K562 (cell line): ENCODE measurements around the gene CRYBA4. TPM values are rescaled to one million over a fixed set of nuclear protein-coding genes. Genes with fewer than 3 reads are reported as not detected.

Source experiments
- BHLHE40 ChIP-seq: IDR thresholded peaks from 2 replicates; pipeline ENCODE4 v1.6.1; 2011; ENCODE audit warnings: low read length, improper control_type of control experiment
- CBX5 ChIP-seq: IDR thresholded peaks from 2 replicates; pipeline ENCODE4 v1.6.1; 2014; ENCODE audit warnings: low read depth, borderline replicate concordance
- EWSR1 ChIP-seq: fragments of 450-650 bp; IDR thresholded peaks from 2 replicates; pipeline ENCODE4 v1.6.1; 2018; ENCODE audit warnings: borderline replicate concordance, mild to moderate bottlenecking, low read depth, moderate library complexity; ENCODE audit not compliant: partially characterized antibody
- FOXJ2 ChIP-seq: fragments of 200-800 bp; sonication (Bioruptor generic); IDR thresholded peaks from 2 replicates; pipeline ENCODE4 v1.6.1; 2016; ENCODE audit warnings: missing genetic modification characterization, missing compliant biosample characterization
- KAT2B ChIP-seq: IDR thresholded peaks from one replicate; pipeline ENCODE4 v1.6.1; 2012; ENCODE audit warnings: low read depth, mild to moderate bottlenecking, control low read depth, inconsistent platforms, low read length, moderate library complexity
- KDM4B ChIP-seq, 2 experiments: fragments of 450-650 bp in 1 of 2; sonication (generic) in 1 of 2; IDR thresholded peaks; 2 replicates each; pipeline ENCODE4 v1.6.1; 2016 to 2017; ENCODE audit warnings: borderline replicate concordance in 2 of 2, antibody characterized with exemption in 1 of 2, low read depth in 1 of 2, mild to moderate bottlenecking in 1 of 2
- L3MBTL2 ChIP-seq: fragments of 450-650 bp; IDR thresholded peaks from 2 replicates; pipeline ENCODE4 v1.6.1; 2016; ENCODE audit warnings: mild to moderate bottlenecking, moderate library complexity
- MCM5 ChIP-seq: fragments of 450-650 bp; IDR thresholded peaks from 2 replicates; pipeline ENCODE4 v1.6.1; 2016; ENCODE audit warnings: low read depth
- RBM22 ChIP-seq: fragments of 200-400 bp; formaldehyde crosslinking; IDR thresholded peaks from 2 replicates; pipeline ENCODE4 v1.6.1; 2018; ENCODE audit warnings: low read length, low read depth; ENCODE audit not compliant: poor library complexity, severe bottlenecking
- SMARCA4 ChIP-seq: fragments of 450-650 bp; IDR thresholded peaks from 2 replicates; pipeline ENCODE4 v1.6.1; 2016
- SRSF7 ChIP-seq: fragments of 200-400 bp; formaldehyde crosslinking; optimal IDR thresholded peaks from 2 replicates; pipeline ENCODE3; 2017; ENCODE audit warnings: mild to moderate bottlenecking, low read depth, low read length
- STAT5B ChIP-seq: fragments of 250-450 bp; sonication (Bioruptor Pico); IDR thresholded peaks from 2 replicates; pipeline ENCODE4 v1.8.0; 2021; ENCODE audit warnings: mild to moderate bottlenecking, inconsistent platforms
- ZNF12 ChIP-seq: sonication (generic); formaldehyde crosslinking; IDR thresholded peaks from 2 replicates; pipeline ENCODE4 v1.4.0; 2020; ENCODE audit warnings: mild to moderate bottlenecking, missing genetic modification reagents
- ZNF212 ChIP-seq: fragments of 450-650 bp; formaldehyde crosslinking; IDR thresholded peaks from 2 replicates; pipeline ENCODE4 v1.4.0; 2020; ENCODE audit warnings: mild to moderate bottlenecking
- ZNF699 ChIP-seq: fragments of 250-450 bp; sonication (Bioruptor Pico); IDR thresholded peaks from 2 replicates; pipeline ENCODE4 v1.8.0; 2021; ENCODE audit warnings: mild to moderate bottlenecking, moderate library complexity; ENCODE audit not compliant: insufficient replicate concordance
- ZNF707 ChIP-seq: fragments of 250-450 bp; sonication (Bioruptor Pico); conservative IDR thresholded peaks from 2 replicates; pipeline ENCODE4 v1.8.0; 2022; ENCODE audit warnings: inconsistent platforms, mild to moderate bottlenecking, moderate library complexity
- polyA plus RNA-seq, 8 experiments: library from polyadenylated mRNA; depleted of rRNA in 4 of 8; stranded (reverse) in 5 of 8; unstranded in 3 of 8; fragments of >200 nt; fragmentation: Nextera tagmentation in 2 of 8; fragmentation: Illumina TruSeq in 1 of 8; extraction: Ambion mirVana in 2 of 8; extraction: Trizol in 1 of 8; gene quantifications; 2 replicates each; pipeline versions ENCODE4 v1.2.1 to v1.2.3, GENCODE V29; 2011 to 2014; ENCODE audit warnings: inconsistent platforms in 1 of 8, missing spikeins in 1 of 8
- total RNA-seq, 7 experiments: library from RNA; depleted of rRNA in 6 of 7; stranded (reverse); fragments of >200 nt in 6 of 7; fragmentation: Illumina TruSeq in 2 of 7; extraction: Trizol in 2 of 7; gene quantifications; 2 replicates each; pipeline versions ENCODE4 v1.2.1 to v1.2.3, GENCODE V29; 2011 to 2021; ENCODE audit warnings: low replicate concordance in 1 of 7
- TF ChIP-seq, protein P1 (sequence below): IDR thresholded peaks from 2 replicates; pipeline ENCODE4 v1.6.1; 2012; ENCODE audit warnings: low read depth, low read length, improper control_type of control experiment, borderline replicate concordance
- TF ChIP-seq, protein P2 (sequence below): fragments of 250-450 bp; sonication (Bioruptor Pico); IDR thresholded peaks from 2 replicates; pipeline ENCODE4 v1.5.0; 2021
- TF ChIP-seq, protein P3 (sequence below), 2 experiments: IDR thresholded peaks in 1 of 2; conservative IDR thresholded peaks in 1 of 2; 2 replicates each; pipeline ENCODE4 v1.6.1; 2016; ENCODE audit warnings: low read depth in 2 of 2, mild to moderate bottlenecking in 1 of 2, missing compliant biosample characterization in 1 of 2, missing genetic modification characterization in 1 of 2, moderate library complexity in 1 of 2
- TF ChIP-seq, protein P4 (sequence below): sonication (generic); formaldehyde crosslinking; IDR thresholded peaks from 2 replicates; pipeline ENCODE4 v1.8.1; 2023; ENCODE audit warnings: mild to moderate bottlenecking, missing genetic modification reagents, moderate library complexity

CRYBA4 gene
- total and polyA plus RNA-seq, 9 of the 15 experiments (the other 6 are each of a cell fraction or from before 2014, with no cell fraction given): 0.59 to 3.3 (median 1.6) TPM

DNA sequence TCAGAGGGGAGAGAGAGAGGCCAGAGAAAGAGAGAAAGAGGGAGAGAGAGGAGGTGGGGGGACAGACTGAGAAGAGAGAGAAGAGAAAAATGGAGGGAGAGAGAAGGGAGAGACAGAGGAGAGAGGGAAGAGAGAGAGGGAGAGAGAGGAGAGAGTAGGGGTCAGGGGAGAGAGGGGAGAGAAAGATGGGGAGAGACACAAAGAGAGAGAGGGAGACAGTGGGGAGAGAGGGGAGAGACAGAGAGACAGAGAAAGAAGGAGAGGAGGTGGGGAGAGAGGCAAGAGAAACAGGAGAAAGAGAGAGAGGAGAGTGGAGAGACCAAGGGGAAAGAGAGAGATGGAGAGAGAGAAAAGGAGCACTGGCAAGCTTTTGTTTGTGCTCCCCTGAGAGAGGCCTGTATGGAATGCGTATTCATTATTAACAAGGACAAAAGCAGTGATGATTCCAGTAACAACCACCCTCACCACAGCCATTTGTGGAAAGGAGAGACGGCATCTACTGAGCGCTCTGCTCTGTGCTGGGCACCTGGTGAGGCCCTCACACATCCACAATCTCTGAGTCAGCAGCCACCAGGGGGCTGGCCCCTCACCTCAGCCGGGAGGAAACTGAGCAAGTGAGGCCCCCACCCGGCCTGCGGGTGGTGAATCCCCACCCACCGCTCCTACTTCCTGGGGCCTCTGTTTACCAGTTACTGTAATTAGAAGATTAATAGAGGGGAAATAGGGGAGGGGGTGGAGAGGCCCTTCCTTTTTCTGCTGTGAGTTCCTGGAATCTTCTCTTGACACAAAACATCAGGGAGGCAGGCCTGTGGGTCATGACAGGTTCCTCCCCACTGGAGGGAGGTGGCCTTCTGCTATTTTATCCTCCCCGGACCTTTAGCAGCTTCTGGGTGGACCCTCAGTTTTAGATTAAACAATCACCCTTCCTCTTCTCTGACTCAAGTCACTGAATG, 21.0 kb downstream of the CRYBA4 start (continued):
- TF ChIP-seq, protein P1, sequence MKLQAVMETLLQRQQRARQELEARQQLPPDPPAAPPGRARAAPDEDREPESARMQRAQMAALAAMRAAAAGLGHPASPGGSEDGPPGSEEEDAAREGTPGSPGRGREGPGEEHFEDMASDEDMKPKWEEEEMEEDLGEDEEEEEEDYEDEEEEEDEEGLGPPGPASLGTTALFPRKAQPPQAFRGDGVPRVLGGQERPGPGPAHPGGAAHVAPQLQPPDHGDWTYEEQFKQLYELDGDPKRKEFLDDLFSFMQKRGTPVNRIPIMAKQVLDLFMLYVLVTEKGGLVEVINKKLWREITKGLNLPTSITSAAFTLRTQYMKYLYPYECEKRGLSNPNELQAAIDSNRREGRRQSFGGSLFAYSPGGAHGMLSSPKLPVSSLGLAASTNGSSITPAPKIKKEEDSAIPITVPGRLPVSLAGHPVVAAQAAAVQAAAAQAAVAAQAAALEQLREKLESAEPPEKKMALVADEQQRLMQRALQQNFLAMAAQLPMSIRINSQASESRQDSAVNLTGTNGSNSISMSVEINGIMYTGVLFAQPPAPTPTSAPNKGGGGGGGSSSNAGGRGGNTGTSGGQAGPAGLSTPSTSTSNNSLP: no peak
- TF ChIP-seq RBM22: no peak
- TF ChIP-seq, protein P2, sequence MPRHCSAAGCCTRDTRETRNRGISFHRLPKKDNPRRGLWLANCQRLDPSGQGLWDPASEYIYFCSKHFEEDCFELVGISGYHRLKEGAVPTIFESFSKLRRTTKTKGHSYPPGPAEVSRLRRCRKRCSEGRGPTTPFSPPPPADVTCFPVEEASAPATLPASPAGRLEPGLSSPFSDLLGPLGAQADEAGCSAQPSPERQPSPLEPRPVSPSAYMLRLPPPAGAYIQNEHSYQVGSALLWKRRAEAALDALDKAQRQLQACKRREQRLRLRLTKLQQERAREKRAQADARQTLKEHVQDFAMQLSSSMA: no peak
- no peak for TF ChIP-seq SRSF7
- TF ChIP-seq KAT2B: no peak
- no peak for TF ChIP-seq EWSR1
- no peak for TF ChIP-seq BHLHE40
- TF ChIP-seq ZNF707 (CRISPR knock-in tag): no peak
- no peak for TF ChIP-seq CBX5
- no peak for TF ChIP-seq ZNF212
- TF ChIP-seq ZNF699: no peak
- no peak for TF ChIP-seq ZNF12 (CRISPR knock-in tag)
- no peak for TF ChIP-seq FOXJ2
- no peak for TF ChIP-seq STAT5B
- no peak for TF ChIP-seq MCM5
- TF ChIP-seq L3MBTL2: no peak
- TF ChIP-seq, protein P3, sequence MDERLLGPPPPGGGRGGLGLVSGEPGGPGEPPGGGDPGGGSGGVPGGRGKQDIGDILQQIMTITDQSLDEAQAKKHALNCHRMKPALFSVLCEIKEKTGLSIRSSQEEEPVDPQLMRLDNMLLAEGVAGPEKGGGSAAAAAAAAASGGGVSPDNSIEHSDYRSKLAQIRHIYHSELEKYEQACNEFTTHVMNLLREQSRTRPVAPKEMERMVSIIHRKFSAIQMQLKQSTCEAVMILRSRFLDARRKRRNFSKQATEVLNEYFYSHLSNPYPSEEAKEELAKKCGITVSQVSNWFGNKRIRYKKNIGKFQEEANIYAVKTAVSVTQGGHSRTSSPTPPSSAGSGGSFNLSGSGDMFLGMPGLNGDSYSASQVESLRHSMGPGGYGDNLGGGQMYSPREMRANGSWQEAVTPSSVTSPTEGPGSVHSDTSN (CRISPR knock-in tag; IDR thresholded peaks at IDR 0.05; ENCODE audit: low read depth): no peak
- TF ChIP-seq, protein P3 (tag; conservative IDR thresholded peaks at IDR 0.05; ENCODE audit: low read depth): no peak
- TF ChIP-seq SMARCA4: no peak
- TF ChIP-seq, protein P4, sequence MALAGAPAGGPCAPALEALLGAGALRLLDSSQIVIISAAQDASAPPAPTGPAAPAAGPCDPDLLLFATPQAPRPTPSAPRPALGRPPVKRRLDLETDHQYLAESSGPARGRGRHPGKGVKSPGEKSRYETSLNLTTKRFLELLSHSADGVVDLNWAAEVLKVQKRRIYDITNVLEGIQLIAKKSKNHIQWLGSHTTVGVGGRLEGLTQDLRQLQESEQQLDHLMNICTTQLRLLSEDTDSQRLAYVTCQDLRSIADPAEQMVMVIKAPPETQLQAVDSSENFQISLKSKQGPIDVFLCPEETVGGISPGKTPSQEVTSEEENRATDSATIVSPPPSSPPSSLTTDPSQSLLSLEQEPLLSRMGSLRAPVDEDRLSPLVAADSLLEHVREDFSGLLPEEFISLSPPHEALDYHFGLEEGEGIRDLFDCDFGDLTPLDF (CRISPR knock-in tag): no peak
- TF ChIP-seq KDM4B (IDR thresholded peaks at IDR 0.05; ENCODE audit: borderline replicate concordance in 2 of 2, low read depth in 1 of 2): no peak
